ENCODE results near the gene MYO3B. TPM values are rescaled to one million over a fixed set of nuclear protein-coding genes. Genes with fewer than 3 reads are reported as not detected.

MYO3B gene
- total RNA-seq, 1 experiment from 2014 or later, result not detected

GRCh38 chr2:170170281-170171040 lies 7.5 kb upstream of the MYO3B start:
- no peak overlapping the region for H3K4me3 Mint-ChIP-seq (ENCODE audit: unreplicated experiment)
- no TSS peak for BruUV-seq (replicated peaks)
- TF ChIP-seq CTCF (IDR thresholded peaks at IDR 0.05; ENCODE audit: unreplicated experiment), result no peak
- ChIA-PET CTCF (no interaction called here), POLR2A (interaction anchor here (1.0 kb wide), 1 partner anchor 9 kb away, joined by 4 read pairs; no protein-coding TSS in a partner anchor)
- H3K9me3 Mint-ChIP-seq (ENCODE audit: unreplicated experiment), result no peaks in the 10 kb centered on the region
- H3K4me1 Mint-ChIP-seq (ENCODE audit: insufficient read depth, unreplicated experiment), result peaks cover under 1% of the 10 kb centered on the region
- no peak overlapping the region for H3K27ac Mint-ChIP-seq (ENCODE audit: low read depth, unreplicated experiment)
- intact Hi-C loops (cut with micrococcal nuclease), result no loop called here
- H3K36me3 Mint-ChIP-seq (ENCODE audit: insufficient read depth, unreplicated experiment), result no peaks in the 10 kb centered on the region
- DNase-seq (ENCODE audit: unreplicated experiment), result no peak
- no peaks in the 10 kb centered on the region for H3K27me3 Mint-ChIP-seq (ENCODE audit: insufficient read depth, unreplicated experiment)

- BruUV-seq (replicated peaks), result no TSS peak
- H3K36me3 Mint-ChIP-seq (ENCODE audit: insufficient read depth, unreplicated experiment), result no peaks in the 10 kb centered on the region
- no peak overlapping the region for H3K4me3 Mint-ChIP-seq (ENCODE audit: unreplicated experiment)
- POLR2A ChIA-PET, result interaction anchor here (0.7 kb wide), 1 partner anchor 45 kb away, joined by 3 read pairs; no protein-coding TSS in a partner anchor
- no peak for DNase-seq (ENCODE audit: unreplicated experiment)
- H3K4me1 Mint-ChIP-seq (ENCODE audit: insufficient read depth, unreplicated experiment), result peaks cover 6% of the 10 kb centered on the region
- no peak overlapping the region for H3K27ac Mint-ChIP-seq (ENCODE audit: low read depth, unreplicated experiment)
- intact Hi-C loops (cut with micrococcal nuclease), result no loop called here
- no peaks in the 10 kb centered on the region for H3K9me3 Mint-ChIP-seq (ENCODE audit: unreplicated experiment)
- TF ChIP-seq CTCF (IDR thresholded peaks at IDR 0.05; ENCODE audit: unreplicated experiment), result no peak
- H3K27me3 Mint-ChIP-seq (ENCODE audit: insufficient read depth, unreplicated experiment), result no peaks in the 10 kb centered on the region
- CTCF ChIA-PET, result interaction anchor here (0.5 to 1.3 kb wide), 2 partner anchors 12 to 14 kb away, joined by 3 read pairs; no protein-coding TSS in a partner anchor
Observed at GRCh38 chr2:170176212-170176611, 1.7 kb upstream of the MYO3B start.

GRCh38 chr2:170180031-170180566 lies 2.2 kb downstream of the MYO3B start:
- TF ChIP-seq CTCF (IDR thresholded peaks at IDR 0.05; ENCODE audit: unreplicated experiment), result no peak
- Mint-ChIP-seq H3K27me3 (ENCODE audit: insufficient read depth, unreplicated experiment) (no peaks in the 10 kb centered on the region), H3K27ac (ENCODE audit: low read depth, unreplicated experiment) (no peak overlapping the region), H3K9me3 (ENCODE audit: unreplicated experiment) (peaks cover 12% of the 10 kb centered on the region), H3K4me1 (ENCODE audit: insufficient read depth, unreplicated experiment) (peaks cover 6% of the 10 kb centered on the region), H3K4me3 (ENCODE audit: unreplicated experiment) (no peak overlapping the region), H3K36me3 (ENCODE audit: insufficient read depth, unreplicated experiment) (no peaks in the 10 kb centered on the region)
- intact Hi-C loops (cut with micrococcal nuclease), result no loop called here
- POLR2A ChIA-PET, result interaction anchor here (0.5 to 0.6 kb wide), 2 partner anchors 10 to 1800 kb away, joined by 3 read pairs; no protein-coding TSS in a partner anchor
- no peak for DNase-seq (ENCODE audit: unreplicated experiment)
- CTCF ChIA-PET, result no interaction called here
- no TSS peak for BruUV-seq (replicated peaks)

GRCh38 chr2:170181602-170182001 lies 3.7 kb downstream of the MYO3B start:
- Mint-ChIP-seq H3K4me3 (ENCODE audit: unreplicated experiment) (no peak overlapping the region), H3K4me1 (ENCODE audit: insufficient read depth, unreplicated experiment) (peaks cover 6% of the 10 kb centered on the region), H3K27me3 (ENCODE audit: insufficient read depth, unreplicated experiment) (no peaks in the 10 kb centered on the region), H3K27ac (ENCODE audit: low read depth, unreplicated experiment) (no peak overlapping the region), H3K36me3 (ENCODE audit: insufficient read depth, unreplicated experiment) (no peaks in the 10 kb centered on the region), H3K9me3 (ENCODE audit: unreplicated experiment) (peaks cover 20% of the 10 kb centered on the region)
- intact Hi-C loops (cut with micrococcal nuclease), result no loop called here
- POLR2A ChIA-PET, result no interaction called here
- no TSS peak for BruUV-seq (replicated peaks)
- no peak for DNase-seq (ENCODE audit: unreplicated experiment)
- no peak for TF ChIP-seq CTCF (IDR thresholded peaks at IDR 0.05; ENCODE audit: unreplicated experiment)
- CTCF ChIA-PET, result no interaction called here
